Measurements from ENCODE around the gene SELENOM. TPM values are rescaled to one million over a fixed set of nuclear protein-coding genes. Genes with fewer than 3 reads are reported as not detected.
"Not testable (repeated sequence)": the region's sequence is repeated elsewhere in the genome, so short reads cannot be mapped to it uniquely, and the experiment has no call there.

SELENOM gene
- total RNA-seq, 1 donor from 2014 or later = 2.8 TPM

GRCh38 chr22:31080164-31080847 is 27.1 kb downstream of the SELENOM start:
- intact Hi-C loops (cut with micrococcal nuclease) = loop anchor here (5.0 to 10.0 kb wide), 5 partner anchors 84 to 264 kb away; partner anchors contain the start of genes LIMK2, PATZ1, PIK3IP1 and RNF185

- intact Hi-C loops (cut with micrococcal nuclease) = no loop called here
Measured at GRCh38 chr22:31079095-31079642, 28.2 kb downstream of the SELENOM start.

DNA sequence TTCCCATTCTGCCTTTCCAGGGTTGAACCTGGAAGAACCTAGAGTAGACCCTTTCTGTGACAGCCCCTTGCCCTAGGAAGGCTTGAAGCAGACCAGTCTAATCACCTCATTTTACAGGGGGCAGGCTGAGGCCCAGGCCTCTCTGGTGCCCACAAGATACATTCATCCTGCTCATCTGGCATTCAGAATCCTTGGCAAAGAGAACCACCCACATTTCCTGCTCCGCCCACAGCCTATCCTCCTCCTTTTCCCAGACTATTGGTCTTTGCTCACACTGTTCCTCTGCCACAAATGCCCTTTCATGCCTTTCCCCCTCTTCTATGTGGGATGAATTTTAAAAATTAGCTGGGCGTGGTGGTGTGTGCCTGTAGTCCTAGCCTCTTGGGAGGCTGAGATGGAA is 29.0 kb downstream of the SELENOM start:
- intact Hi-C loops (cut with micrococcal nuclease) = not testable (repeated sequence)

DNA sequence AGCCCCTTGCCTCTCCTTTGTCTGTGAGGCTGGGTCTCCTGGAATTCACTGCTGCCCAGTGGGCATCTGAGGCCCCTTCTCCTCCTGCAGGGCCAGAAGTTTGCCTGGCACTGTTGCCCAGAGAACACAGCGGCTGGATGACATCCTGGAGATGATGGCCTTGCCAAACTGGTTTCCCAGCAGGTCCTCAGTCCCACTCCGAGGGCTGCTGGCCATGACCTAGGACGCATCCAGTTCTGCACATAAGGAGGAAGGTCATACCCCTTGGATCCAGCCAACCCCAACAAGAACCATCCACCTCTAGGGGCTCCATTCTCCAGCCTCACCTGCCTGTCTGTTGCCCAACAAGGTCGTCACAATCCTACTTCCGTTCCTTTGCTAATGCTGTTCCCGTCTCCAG is 29.7 kb downstream of the SELENOM start:
- intact Hi-C loops (cut with micrococcal nuclease) = no loop called here

- intact Hi-C loops (cut with micrococcal nuclease) = no loop called here
Measured at GRCh38 chr22:31075961-31076360, 31.4 kb downstream of the SELENOM start.

- intact Hi-C loops (cut with micrococcal nuclease) = not testable (repeated sequence)
Measured at GRCh38 chr22:31073545-31074145, 33.7 kb downstream of the SELENOM start.

DNA sequence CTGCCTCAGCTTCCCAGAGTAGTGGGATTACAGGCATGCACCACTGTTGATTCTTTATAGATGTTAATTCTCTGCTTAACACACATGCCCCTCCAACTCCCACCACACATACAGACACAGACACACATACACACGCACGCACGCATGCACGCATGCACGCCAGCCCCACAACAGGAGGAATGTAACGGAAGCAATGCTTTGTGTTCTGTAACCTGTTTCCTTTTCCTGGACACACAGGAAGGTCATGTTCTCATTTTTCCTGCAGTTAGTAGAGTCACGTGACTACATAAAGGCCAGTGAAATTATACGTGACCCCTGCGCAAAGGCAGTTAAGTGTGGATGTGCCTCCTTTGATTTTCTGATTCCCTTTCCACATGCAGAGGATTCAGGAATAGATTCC is 34.2 kb downstream of the SELENOM start:
- intact Hi-C loops (cut with micrococcal nuclease) = not testable (repeated sequence)

- intact Hi-C loops (cut with micrococcal nuclease) = not testable (repeated sequence)
Measured at GRCh38 chr22:31069691-31070314, 37.6 kb downstream of the SELENOM start.

GRCh38 chr22:31068970-31069369 is 38.4 kb downstream of the SELENOM start:
- intact Hi-C loops (cut with micrococcal nuclease) = no loop called here

DNA sequence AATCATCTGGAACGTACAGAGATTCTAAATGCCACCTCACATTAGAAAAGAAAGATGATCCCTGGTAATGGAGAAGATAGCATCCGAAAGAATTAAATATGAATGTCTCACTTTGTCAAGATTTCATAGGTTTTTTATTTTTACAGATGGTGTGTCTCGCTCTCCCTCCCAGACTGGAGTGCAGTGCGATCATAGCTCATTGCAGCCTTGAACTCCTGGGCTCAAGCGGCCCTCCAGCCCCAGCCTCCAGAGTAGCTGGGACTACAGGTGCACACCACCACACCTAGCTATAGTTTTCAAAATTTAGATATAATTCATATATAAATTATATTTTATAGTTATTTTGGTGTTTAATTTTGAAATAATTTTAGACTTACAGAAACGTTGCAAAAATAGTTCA is 43.0 kb downstream of the SELENOM start:
- intact Hi-C loops (cut with micrococcal nuclease) = no loop called here

DNA sequence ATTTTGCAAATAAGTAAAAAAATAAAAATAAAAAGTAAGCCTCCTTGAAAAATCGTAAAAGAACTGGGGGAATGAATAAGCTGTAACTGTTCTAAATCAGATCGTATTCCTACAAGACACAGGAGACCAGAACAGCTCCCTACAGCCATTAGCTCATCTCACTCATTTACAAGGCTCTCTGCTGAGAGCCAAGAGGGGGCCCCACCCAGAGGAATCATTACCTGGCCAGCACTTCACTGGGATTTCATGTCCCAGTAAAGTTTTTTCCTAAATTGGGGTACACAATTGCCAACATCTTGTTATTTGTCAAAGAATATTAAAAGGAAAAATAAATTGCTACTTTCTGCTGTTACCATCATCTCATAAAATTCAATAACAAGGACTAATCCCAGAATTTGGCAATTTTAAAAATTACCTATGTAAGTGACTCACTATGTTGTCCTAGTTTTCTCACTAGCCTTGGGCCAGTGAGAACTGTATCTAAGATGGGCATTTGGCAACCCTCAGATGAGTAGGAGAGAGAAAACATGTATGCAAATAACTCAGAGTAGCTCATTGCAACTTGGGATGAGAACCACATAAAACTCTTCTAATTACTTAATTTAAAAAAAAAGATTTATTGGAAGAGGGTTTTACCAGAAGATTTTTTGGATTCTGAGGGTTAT is 44.7 kb downstream of the SELENOM start:
- intact Hi-C loops (cut with micrococcal nuclease) = no loop called here

- intact Hi-C loops (cut with micrococcal nuclease) = not testable (repeated sequence)
Measured at GRCh38 chr22:31059663-31060062, 47.7 kb downstream of the SELENOM start.

GRCh38 chr22:31056986-31057599 is 50.3 kb downstream of the SELENOM start:
- intact Hi-C loops (cut with micrococcal nuclease) = no loop called here

- intact Hi-C loops (cut with micrococcal nuclease) = no loop called here
Measured at GRCh38 chr22:31055635-31056159, 51.7 kb downstream of the SELENOM start.

GRCh38 chr22:31055117-31055634 is 52.2 kb downstream of the SELENOM start:
- intact Hi-C loops (cut with micrococcal nuclease) = no loop called here

Other genes with a start within 250 kb of the SELENOM start
- 36.8 and 37.4 TPM in 2 replicates for gene MORC2, start 138.8 kb downstream of the SELENOM start, total RNA-seq
- gene TUG1, start 138.3 kb downstream of the SELENOM start, total RNA-seq = 74.0 and 77.5 TPM in 2 replicates
- gene SMTN, start 26.2 kb downstream of the SELENOM start, total RNA-seq = 27.5 and 28.6 TPM in 2 replicates
- 0.30 TPM in 1 of 2 replicates, not detected in the other for gene INPP5J, start 15.4 kb upstream of the SELENOM start, total RNA-seq
- gene PLA2G3, start 32.9 kb upstream of the SELENOM start, total RNA-seq = not detected in 2 replicates
- 18.2 and 19.6 TPM in 2 replicates for gene RNF185, start 52.6 kb upstream of the SELENOM start, total RNA-seq
- 48.5 and 50.2 TPM in 2 replicates for gene LIMK2, start 104.7 kb upstream of the SELENOM start, total RNA-seq
- 25.7 and 26.9 TPM in 2 replicates for gene PIK3IP1, start 184.9 kb upstream of the SELENOM start, total RNA-seq
- gene PATZ1, start 238.8 kb upstream of the SELENOM start, total RNA-seq = 34.1 and 34.4 TPM in 2 replicates